Measurements from ENCODE around the gene MMD. TPM values are rescaled to one million over a fixed set of nuclear protein-coding genes. Genes with fewer than 3 reads are reported as not detected.

MMD gene
- total RNA-seq, 4 donors from 2014 or later = 4.6 to 25.7 (median 11.3) TPM

DNA sequence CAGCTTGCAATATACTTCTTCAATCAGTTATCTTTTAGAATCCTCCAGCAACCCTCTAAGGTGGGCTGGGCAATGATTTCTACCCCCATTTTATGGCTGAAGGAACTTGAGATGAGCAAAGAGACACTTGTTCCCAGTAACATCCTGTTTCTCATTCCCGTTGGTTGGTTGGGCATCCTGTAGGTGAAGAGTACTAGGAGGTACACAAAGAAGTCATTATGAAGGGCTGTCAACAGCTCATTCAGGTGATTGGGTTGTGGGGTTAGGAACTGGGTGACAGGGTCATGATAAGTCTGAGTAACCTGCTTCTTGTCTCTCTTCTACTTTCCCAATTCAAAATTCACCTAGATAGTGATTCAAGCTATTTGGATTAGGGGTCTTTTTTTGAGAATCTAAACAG lies 76.5 kb downstream of the MMD start:
- no peak overlapping the region for H3K4me3 ChIP-seq
- TF ChIP-seq, protein P1, sequence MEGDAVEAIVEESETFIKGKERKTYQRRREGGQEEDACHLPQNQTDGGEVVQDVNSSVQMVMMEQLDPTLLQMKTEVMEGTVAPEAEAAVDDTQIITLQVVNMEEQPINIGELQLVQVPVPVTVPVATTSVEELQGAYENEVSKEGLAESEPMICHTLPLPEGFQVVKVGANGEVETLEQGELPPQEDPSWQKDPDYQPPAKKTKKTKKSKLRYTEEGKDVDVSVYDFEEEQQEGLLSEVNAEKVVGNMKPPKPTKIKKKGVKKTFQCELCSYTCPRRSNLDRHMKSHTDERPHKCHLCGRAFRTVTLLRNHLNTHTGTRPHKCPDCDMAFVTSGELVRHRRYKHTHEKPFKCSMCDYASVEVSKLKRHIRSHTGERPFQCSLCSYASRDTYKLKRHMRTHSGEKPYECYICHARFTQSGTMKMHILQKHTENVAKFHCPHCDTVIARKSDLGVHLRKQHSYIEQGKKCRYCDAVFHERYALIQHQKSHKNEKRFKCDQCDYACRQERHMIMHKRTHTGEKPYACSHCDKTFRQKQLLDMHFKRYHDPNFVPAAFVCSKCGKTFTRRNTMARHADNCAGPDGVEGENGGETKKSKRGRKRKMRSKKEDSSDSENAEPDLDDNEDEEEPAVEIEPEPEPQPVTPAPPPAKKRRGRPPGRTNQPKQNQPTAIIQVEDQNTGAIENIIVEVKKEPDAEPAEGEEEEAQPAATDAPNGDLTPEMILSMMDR (IDR thresholded peaks at IDR 0.05 in 4 of 5, conservative IDR thresholded peaks at IDR 0.05 in 1 of 5) = no peak
- TF ChIP-seq POLR2A (IDR thresholded peaks at IDR 0.05) = no peak
- H3K27me3 ChIP-seq = no peaks in the 10 kb centered on the region
- H3K36me3 ChIP-seq = no peaks in the 10 kb centered on the region
- intact Hi-C loops (cut with DNase I; ENCODE audit: low total_unique reads) (loop anchor here (5.0 kb wide), 1 partner anchor 43 kb away; no protein-coding TSS in a partner anchor), in situ Hi-C loops (cut with MboI; ENCODE audit: low sequenced_read_pairs in 4 of 4) (no loop called here)
- H3K4me1 ChIP-seq = no peaks in the 10 kb centered on the region
- ATAC-seq (no peak), DNase-seq (no peak)
- no peaks in the 10 kb centered on the region for H3K9me3 ChIP-seq
- H3K27ac ChIP-seq = no peak overlapping the region

DNA sequence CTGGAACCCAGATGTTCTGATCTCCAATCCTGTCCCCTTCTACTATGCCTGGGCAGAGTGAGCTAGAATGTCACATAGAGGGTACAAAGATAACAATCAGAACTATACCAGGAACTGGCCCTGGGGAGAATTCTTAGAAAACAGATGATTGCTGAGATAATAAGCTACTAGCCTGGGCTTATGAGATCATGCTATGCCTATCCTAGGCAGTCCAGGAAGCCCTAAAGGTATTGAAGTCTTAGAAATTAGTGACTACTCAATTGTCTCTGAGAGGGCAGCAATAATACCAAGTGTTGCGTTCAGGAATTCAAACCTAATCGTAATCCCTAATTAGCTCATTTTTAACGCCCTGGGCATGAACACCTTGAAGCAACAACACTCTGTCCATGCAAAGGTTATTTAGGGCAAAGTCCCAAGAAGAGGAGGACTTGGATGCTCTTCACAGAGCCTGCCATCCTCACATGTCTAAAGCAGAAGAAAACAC lies 77.1 kb downstream of the MMD start:
- in situ Hi-C loops (cut with MboI; ENCODE audit: low sequenced_read_pairs in 4 of 4) (no loop called here), intact Hi-C loops (cut with DNase I; ENCODE audit: low total_unique reads) (no loop called here)

DNA sequence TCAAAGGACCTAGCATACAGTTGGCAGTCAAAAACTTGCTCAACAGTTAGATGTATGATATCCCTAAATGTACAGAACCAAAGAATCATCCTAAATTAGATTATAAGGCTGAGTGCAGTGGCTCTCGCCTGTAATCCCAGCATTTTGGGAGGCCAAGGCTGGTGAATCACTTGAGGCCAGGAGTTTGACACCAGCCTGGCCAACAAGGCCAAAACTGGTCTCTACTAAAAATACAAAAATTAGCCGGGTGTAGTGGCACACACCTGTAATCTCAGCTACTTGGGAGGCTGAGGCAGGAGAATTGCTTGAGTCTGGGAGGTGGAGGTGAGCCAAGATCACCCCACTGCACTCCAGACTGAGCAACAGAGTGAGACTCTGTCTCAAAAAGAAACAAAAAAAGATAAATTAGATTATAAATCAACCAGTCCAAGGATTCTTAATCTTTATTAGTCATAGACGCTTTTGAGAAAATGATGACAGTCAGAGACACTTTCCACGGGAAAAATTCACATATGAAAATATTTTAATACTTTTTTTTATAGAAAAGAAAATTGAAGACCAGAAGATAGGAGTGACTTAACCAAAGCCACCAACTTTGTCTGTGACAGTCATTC lies 77.6 kb downstream of the MMD start:
- H3K9me3 ChIP-seq = no peaks in the 10 kb centered on the region
- in situ Hi-C loops (cut with MboI; ENCODE audit: low sequenced_read_pairs in 4 of 4) = no loop called here

More for the DNA sequence above, 77.1 kb downstream of the MMD start:
- DNase-seq (no peak), ATAC-seq (no peak)
- no peaks in the 10 kb centered on the region for H3K36me3 ChIP-seq
- no peaks in the 10 kb centered on the region for H3K9me3 ChIP-seq
- no peak for TF ChIP-seq POLR2A (IDR thresholded peaks at IDR 0.05)
- TF ChIP-seq, protein P1 (IDR thresholded peaks at IDR 0.05 in 4 of 5, conservative IDR thresholded peaks at IDR 0.05 in 1 of 5) = no peak
- H3K27ac ChIP-seq = no peak overlapping the region
- H3K4me3 ChIP-seq = no peak overlapping the region
- no peaks in the 10 kb centered on the region for H3K27me3 ChIP-seq
- no peaks in the 10 kb centered on the region for H3K4me1 ChIP-seq

DNA sequence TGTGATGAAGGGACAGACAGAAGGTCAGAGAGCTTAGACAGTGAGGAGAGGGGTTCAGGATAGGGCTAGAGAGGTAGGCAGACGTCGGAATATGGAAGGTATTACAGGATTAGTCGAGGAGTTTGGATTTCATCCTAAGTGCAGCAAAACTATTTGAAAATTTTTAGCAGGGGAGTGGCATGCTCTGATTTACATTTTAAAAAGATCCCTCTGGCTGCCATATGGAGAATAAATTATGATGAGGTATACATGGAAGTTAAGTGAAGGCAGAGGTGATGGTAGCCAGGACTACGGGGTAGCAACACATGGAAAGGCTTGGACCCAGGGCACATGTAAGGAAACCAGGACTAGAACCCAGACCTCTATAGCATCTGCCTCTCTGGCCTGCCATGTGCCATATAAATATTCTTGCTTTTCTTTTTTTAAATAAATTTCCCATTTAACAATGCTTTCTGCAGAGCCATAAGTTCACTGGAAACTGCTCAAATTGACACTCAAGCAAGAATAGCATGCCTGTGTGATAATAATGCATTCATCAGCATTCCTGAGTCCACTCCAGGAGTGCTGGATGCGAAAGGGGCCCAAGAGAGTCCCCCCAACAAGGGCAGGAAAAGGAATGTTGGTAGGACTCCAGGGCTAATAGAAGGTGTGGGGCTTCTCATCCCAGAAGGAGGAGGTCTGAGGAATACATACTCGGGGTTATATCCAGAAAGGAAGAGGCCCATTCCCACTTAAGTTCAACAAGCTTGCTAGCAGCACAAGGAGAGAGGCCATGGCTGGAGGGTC lies 78.6 kb downstream of the MMD start:
- no peaks in the 10 kb centered on the region for H3K27me3 ChIP-seq
- H3K9me3 ChIP-seq = no peaks in the 10 kb centered on the region
- no peak overlapping the region for H3K27ac ChIP-seq
- no peaks in the 10 kb centered on the region for H3K36me3 ChIP-seq
- no peak overlapping the region for H3K4me3 ChIP-seq
- intact Hi-C loops (cut with DNase I; ENCODE audit: low total_unique reads) = no loop called here
- no peak for ATAC-seq
- in situ Hi-C loops (cut with MboI; ENCODE audit: low sequenced_read_pairs in 4 of 4) = no loop called here
- no peak for TF ChIP-seq POLR2A (IDR thresholded peaks at IDR 0.05)
- TF ChIP-seq, protein P1 (IDR thresholded peaks at IDR 0.05 in 4 of 5, conservative IDR thresholded peaks at IDR 0.05 in 1 of 5) = no peak
- no peaks in the 10 kb centered on the region for H3K4me1 ChIP-seq
- DNase-seq = no peak

More for the DNA sequence above, 77.6 kb downstream of the MMD start:
- Histone ChIP-seq H3K27me3 (no peaks in the 10 kb centered on the region), H3K4me3 (no peak overlapping the region), H3K36me3 (no peaks in the 10 kb centered on the region), H3K27ac (no peak overlapping the region), H3K4me1 (no peaks in the 10 kb centered on the region)
- no peak for DNase-seq
- TF ChIP-seq, protein P1 (IDR thresholded peaks at IDR 0.05 in 4 of 5, conservative IDR thresholded peaks at IDR 0.05 in 1 of 5) = no peak
- no peak for TF ChIP-seq POLR2A (IDR thresholded peaks at IDR 0.05)
- intact Hi-C loops (cut with DNase I; ENCODE audit: low total_unique reads) = no loop called here
- ATAC-seq = no peak

Other genes starting within 250 kb of the MMD start
- 10 to 100 TPM in 2 of 4 donors, 1 to 10 TPM in 2; 7.7 to 14.8 (median 10.4) TPM for gene HLF, start 156.9 kb downstream of the MMD start, total RNA-seq
- gene SMIM36, start 89.6 kb upstream of the MMD start, total RNA-seq = not detected